NCI-H1930 (cell line): Measurements from ENCODE around the gene SYNGR3.
"Not testable (repeated sequence)": the region's sequence is repeated elsewhere in the genome, so short reads cannot be mapped to it uniquely, and the experiment has no call there.

Source experiments
- DNase-seq, 2 experiments: peaks; one replicate each; lab custom pipeline; 2025; lab: John Stamatoyannopoulos, UW

The SYNGR3 gene

GRCh38 chr16:2009164-2009711 lies 19.5 kb downstream of the SYNGR3 start:
- no peak for DNase-seq

GRCh38 chr16:2009791-2010510 lies 20.2 kb downstream of the SYNGR3 start, which contains the start of gene ZNF598:
ZNF598 (minus strand) TSS chr16:2009821.
- peak; percentile 84 to 93 for DNase-seq

GRCh38 chr16:2011726-2012125 lies 22.0 kb downstream of the SYNGR3 start:
- not testable (repeated sequence) for DNase-seq

GRCh38 chr16:2013527-2013926 lies 23.8 kb downstream of the SYNGR3 start:
- DNase-seq: no peak

- no peak for DNase-seq
Observed at GRCh38 chr16:2015117-2015946, 25.6 kb downstream of the SYNGR3 start.

- DNase-seq: no peak
Observed at GRCh38 chr16:2015947-2016208, 26.1 kb downstream of the SYNGR3 start.

GRCh38 chr16:2016407-2016922 lies 26.7 kb downstream of the SYNGR3 start:
- DNase-seq: peak in 1 of 2 experiments; percentile 54

GRCh38 chr16:2019518-2019920 lies 29.7 kb downstream of the SYNGR3 start, which contains the start of gene NPW:
NPW (plus strand) TSS chr16:2019785.
- DNase-seq: no peak

- DNase-seq: no peak
Observed at GRCh38 chr16:2019921-2020831, 30.4 kb downstream of the SYNGR3 start.

GRCh38 chr16:2022723-2023091 lies 32.9 kb downstream of the SYNGR3 start:
- DNase-seq: no peak

GRCh38 chr16:2023092-2024031 lies 33.6 kb downstream of the SYNGR3 start:
- DNase-seq: peak; percentile 81 to 88

GRCh38 chr16:2024032-2024420 lies 34.3 kb downstream of the SYNGR3 start:
- no peak for DNase-seq

- DNase-seq: no peak
Observed at GRCh38 chr16:2025251-2025650, 35.5 kb downstream of the SYNGR3 start.

GRCh38 chr16:2025878-2026460 lies 36.2 kb downstream of the SYNGR3 start:
- no peak for DNase-seq

GRCh38 chr16:2026461-2027023 lies 36.8 kb downstream of the SYNGR3 start, which contains the start of gene NHERF2:
NHERF2 (plus strand) TSS chr16:2026902; CDS start chr16:2027006, 104 bp downstream.
- no peak for DNase-seq

GRCh38 chr16:2027024-2028010 lies 37.5 kb downstream of the SYNGR3 start:
- DNase-seq: no peak

GRCh38 chr16:2028146-2028545 lies 38.4 kb downstream of the SYNGR3 start:
- no peak for DNase-seq

- no peak for DNase-seq
Observed at GRCh38 chr16:2028620-2029220, 39.0 kb downstream of the SYNGR3 start.
